GM12892 (cell line): Measurements from ENCODE around the gene BLVRB.
A peak's percentile ranks its signal among the peaks of the same experiment; 100 is the strongest.

Experiments used
- DNase-seq: peaks from one replicate; pipeline ENCODE4 v3.0.0; 2011; ENCODE audit not compliant: insufficient read length
- FAIRE-seq: peaks from 2 replicates; lab custom pipeline; 2011; peaks lifted over from hg19 to GRCh38; lab: Jason Lieb, UNC
- POLR2A ChIP-seq: IDR thresholded peaks from 2 replicates; pipeline ENCODE4 v1.6.1; 2011; ENCODE audit warnings: low read depth, low read length, control low read depth
- POLR2AphosphoS5 ChIP-seq: IDR thresholded peaks from 2 replicates; pipeline ENCODE4 v1.6.1; 2011; ENCODE audit warnings: low read depth, low read length, control low read depth
- TAF1 ChIP-seq: IDR thresholded peaks from 2 replicates; pipeline ENCODE4 v1.6.1; 2011; ENCODE audit warnings: low read depth, mild to moderate bottlenecking, control low read depth, low read length, borderline replicate concordance

Gene BLVRB

DNA sequence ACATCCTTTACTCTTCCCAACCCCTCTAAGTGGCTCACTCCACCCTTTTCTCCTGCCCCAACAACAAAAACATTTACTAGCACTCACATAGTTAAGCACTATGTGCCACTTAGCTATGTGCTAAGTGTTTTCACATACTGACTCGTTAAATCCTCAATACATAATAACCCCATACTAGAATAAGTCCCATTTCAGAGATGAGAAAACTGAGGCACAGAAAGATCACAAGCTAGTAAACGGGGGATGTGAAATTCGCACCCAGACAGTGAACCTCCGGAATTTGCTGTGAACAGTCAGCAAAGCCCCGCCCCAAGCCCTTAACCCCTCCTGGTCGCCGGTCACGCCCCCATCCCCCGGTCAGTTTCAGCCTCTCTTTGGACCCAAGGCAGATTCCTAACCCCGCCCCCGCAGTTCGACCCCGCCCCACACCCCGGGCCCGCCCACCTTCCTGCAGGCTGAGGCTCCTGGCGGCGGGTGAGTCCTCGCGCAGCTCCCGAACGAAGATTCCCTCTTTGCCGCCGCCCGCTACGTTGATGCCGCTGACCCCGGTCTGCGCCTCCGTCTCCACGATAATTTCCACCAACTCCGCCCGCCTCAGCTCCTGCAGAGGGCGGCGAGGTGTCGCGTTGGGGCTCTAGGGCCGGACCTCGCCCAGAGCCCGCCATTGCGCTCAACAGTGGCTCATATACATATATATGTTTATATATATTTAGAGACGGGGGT lies 62.1 kb downstream of the BLVRB start:
- DNase-seq (peak; percentile 95), FAIRE-seq (peak; percentile 94)
- TF ChIP-seq POLR2A (no peak), TAF1 (no peak), POLR2AphosphoS5 (no peak)

- no peak for TF ChIP-seq TAF1
- TF ChIP-seq POLR2AphosphoS5, result no peak
- TF ChIP-seq POLR2A, result no peak
- FAIRE-seq, result no peak
- no peak for DNase-seq
These were observed 65.0 kb downstream of the BLVRB start for GRCh38 chr19:40400559-40400958.

DNA sequence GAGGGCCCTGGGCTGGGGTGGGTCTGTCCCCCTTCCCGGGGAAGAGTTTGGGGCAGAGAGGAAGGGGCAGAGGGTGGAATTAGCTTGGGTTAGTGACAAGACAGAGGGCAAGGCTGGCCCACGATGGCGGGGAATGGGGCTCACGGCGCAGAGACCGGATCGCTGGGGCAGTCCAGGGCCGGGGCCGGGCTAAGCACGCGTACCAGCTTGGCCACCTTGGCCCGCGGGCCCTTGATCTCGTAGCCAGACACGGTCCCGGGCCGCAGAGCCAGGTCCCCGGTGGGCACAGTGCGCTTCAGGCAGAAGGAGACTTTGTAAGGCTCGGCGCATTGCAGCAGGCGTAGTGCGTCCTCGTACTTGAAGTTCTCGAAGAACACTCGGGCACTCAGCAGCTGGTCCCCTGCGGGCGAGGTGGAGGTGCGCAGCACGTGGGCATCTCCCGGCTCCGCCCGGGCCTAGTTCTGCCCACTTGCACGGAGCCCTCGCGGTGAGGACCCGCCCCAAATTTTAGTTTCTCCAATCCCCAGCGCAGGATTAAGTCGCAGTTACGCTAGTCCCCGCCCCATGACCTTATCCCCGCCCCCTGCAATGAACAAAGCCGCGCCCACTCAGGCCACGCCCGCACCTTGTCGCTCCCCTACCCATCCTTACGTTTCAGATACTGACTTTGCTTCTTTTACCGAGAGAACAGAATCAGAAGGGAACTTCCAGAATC lies 67.0 kb downstream of the BLVRB start:
- DNase-seq (no peak), FAIRE-seq (no peak)
- TF ChIP-seq POLR2AphosphoS5, result no peak
- no peak for TF ChIP-seq TAF1
- TF ChIP-seq POLR2A, result no peak
